T-cell (primary cell): Measurements from ENCODE around the gene SPATA13. TPM values are rescaled to one million over a fixed set of nuclear protein-coding genes. Genes with fewer than 3 reads are reported as not detected.

Experiments used
- ATAC-seq, 4 experiments: fragments of 200-7000 bp in 3 of 4; fragments of 150-1000 bp in 1 of 4; cut with Tn5 transposase; replicated peaks in 1 of 4; 1 replicate in 3 of 4; 2 replicates in 1 of 4; pipeline ENCODE4 v1.10.0; 2021; ENCODE audit warnings: moderate library complexity in 3 of 4, mild to moderate bottlenecking in 2 of 4, moderate number of reproducible peaks in 1 of 4
- CTCF ChIA-PET, 2 donors: fragments of 300-600 bp; sonication (Branson Sonifier 250); formaldehyde crosslinking; loops; one replicate each; lab custom pipeline; 2022; ENCODE audit warnings: antibody characterized with exemption in 2 of 2; lab: Charles Lee
- POLR2A ChIA-PET, 2 donors: fragments of 300-600 bp; sonication (Branson Sonifier 250); formaldehyde crosslinking; loops; one replicate each; lab custom pipeline; 2022; ENCODE audit warnings: antibody characterized with exemption in 2 of 2; lab: Charles Lee
- DNase-seq, 35 experiments: peaks; one replicate each; pipeline versions ENCODE4 v3.0.0 to v3.0.0-alpha.2; 2013 to 2023
- H3K27ac ChIP-seq: one replicate; pipeline ENCODE4 v1.5.1; 2013; ENCODE audit warnings: low read length
- H3K27me3 ChIP-seq, 2 experiments: replicated peaks in 1 of 2; 1 replicate in 1 of 2; 2 replicates in 1 of 2; pipeline versions ENCODE4 v1.6.1 to v1.7.0; 2013; ENCODE audit warnings: low read length in 1 of 2, mixed read lengths in 1 of 2; ENCODE audit not compliant: control insufficient read depth in 2 of 2, insufficient read depth in 2 of 2; ENCODE audit errors: extremely low read depth in 1 of 2
- H3K36me3 ChIP-seq, 2 donors: 1 replicate in 1 of 2; 2 replicates in 1 of 2; pipeline versions ENCODE4 v1.6.1 to v1.7.0; 2013; ENCODE audit warnings: low read length in 1 of 2; ENCODE audit not compliant: control insufficient read depth in 2 of 2, insufficient read depth in 1 of 2; ENCODE audit errors: extremely low read depth in 1 of 2
- H3K4me1 ChIP-seq, 2 experiments: 1 replicate in 1 of 2; 2 replicates in 1 of 2; pipeline versions ENCODE4 v1.6.1 to v1.7.0; 2013; ENCODE audit warnings: low read length in 2 of 2, mixed read lengths in 1 of 2; ENCODE audit not compliant: insufficient read depth in 2 of 2, control insufficient read depth in 1 of 2; ENCODE audit errors: extremely low read depth in 1 of 2
- H3K4me3 ChIP-seq, 2 donors: 1 replicate in 1 of 2; 2 replicates in 1 of 2; pipeline versions ENCODE4 v1.5.1 to v1.7.0; 2013; ENCODE audit warnings: mild to moderate bottlenecking in 2 of 2, low read length in 1 of 2, moderate library complexity in 1 of 2; ENCODE audit not compliant: control insufficient read depth in 1 of 2; ENCODE audit errors: extremely low read depth in 1 of 2
- H3K9me3 ChIP-seq: 2 replicates; pipeline ENCODE4 v1.7.0; 2013
- H3K27ac Mint-ChIP-seq, 2 donors: one replicate each; pipeline ENCODE4 v1.8.0; 2020 to 2021; ENCODE audit warnings: mild to moderate bottlenecking in 2 of 2, mixed read lengths in 2 of 2
- H3K27me3 Mint-ChIP-seq, 2 donors: one replicate each; pipeline ENCODE4 v1.8.0; 2021 to 2022; ENCODE audit warnings: mixed read lengths in 2 of 2
- H3K36me3 Mint-ChIP-seq: one replicate; pipeline ENCODE4 v1.8.0; 2021; ENCODE audit warnings: mixed read lengths
- H3K4me1 Mint-ChIP-seq, 3 donors: one replicate each; pipeline ENCODE4 v1.8.0; 2020 to 2022; ENCODE audit warnings: mixed read lengths in 3 of 3, mild to moderate bottlenecking in 1 of 3
- H3K4me3 Mint-ChIP-seq, 3 donors: one replicate each; pipeline ENCODE4 v1.8.0; 2020 to 2022; ENCODE audit warnings: mild to moderate bottlenecking in 3 of 3, mixed read lengths in 3 of 3, moderate library complexity in 3 of 3
- H3K9me3 Mint-ChIP-seq, 3 donors: one replicate each; pipeline ENCODE4 v1.8.0; 2020 to 2022; ENCODE audit warnings: mixed read lengths in 3 of 3
- WGBS: methylation state at CpG from one replicate; pipeline ENCODE4 v1.1.5; 2013; ENCODE audit warnings: missing lambda C conversion rate; ENCODE audit not compliant: insufficient coverage; 5-methylcytosine and 5-hydroxymethylcytosine counted together
- total RNA-seq, 35 experiments: library from RNA in 6 of 35; stranded (reverse) in 6 of 35; fragments of 120-200 nt in 1 of 35; gene quantifications; one replicate each; pipeline versions ENCODE4 v1.2.1 to v1.2.4 and lab custom pipeline; 2013 to 2026

SPATA13 gene
- total RNA-seq, 5 donors from 2014 or later (not counting 1 experiment from before 2014, with no cell fraction given) = 90.3 to 109 (median 104) TPM

DNA sequence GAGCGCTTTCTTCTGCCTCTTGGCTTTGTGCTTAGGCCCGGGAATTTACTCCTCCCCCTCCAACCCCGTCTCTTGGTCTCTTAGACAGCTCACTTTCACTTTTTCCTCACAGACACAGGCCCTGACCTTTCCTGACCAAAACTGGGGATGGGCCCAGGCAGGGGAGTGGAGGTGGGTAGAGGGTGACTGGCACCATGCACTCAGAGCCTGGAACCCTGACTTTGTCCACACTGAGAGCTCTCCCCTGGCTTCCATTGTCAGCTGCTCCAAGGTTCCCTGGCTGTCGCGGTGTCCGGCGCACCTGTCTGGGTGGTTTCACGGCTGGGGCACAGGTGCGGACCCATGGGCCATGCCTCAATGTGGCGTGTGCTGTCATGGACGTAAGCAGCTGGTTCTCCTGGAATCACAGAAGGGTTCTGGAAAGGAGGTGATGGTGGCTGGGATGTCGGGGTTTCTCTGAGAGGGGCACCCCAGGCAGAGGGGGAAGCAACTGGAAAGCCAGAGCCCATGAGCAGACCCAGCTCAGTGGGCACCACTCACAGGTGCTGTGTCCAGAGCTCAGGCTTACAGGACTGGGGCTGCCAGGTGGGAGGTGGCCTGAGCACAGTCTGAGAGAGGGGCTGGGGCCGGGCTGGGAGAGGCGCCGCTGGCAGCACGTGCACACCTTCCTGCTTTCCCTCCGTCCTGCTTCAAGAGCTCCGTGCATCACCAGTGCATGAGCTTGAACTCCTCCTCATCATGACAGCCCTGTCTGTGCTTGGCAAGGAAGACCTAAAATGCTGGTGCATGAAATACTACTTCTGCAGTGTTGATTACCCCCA lies 120.9 kb downstream of the SPATA13 start:
- ATAC-seq = no peak

DNA sequence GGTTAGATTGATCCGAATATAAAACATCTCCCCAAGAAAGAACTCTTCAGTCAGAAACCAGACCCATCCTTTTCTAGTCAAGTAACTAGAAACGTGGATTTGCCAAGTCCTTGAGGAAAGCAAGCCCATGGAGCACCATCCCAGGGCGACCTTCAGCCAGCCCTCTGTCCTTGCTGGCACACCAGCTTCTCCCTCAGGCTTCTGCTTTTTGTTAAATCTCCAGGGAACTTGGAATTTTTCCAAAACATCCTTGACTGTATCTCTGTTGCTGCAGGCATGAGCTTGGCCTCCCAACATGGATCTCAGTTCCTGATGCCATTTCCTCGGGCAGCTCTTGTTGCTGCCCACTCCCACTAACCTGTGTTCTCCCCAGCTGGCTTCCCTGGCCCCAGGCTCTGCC lies 121.7 kb downstream of the SPATA13 start:
- no peak for DNase-seq
- no peak for ATAC-seq
- 93% methylated on average over 3 of the region's 4 CpGs for WGBS
- Histone ChIP-seq H3K9me3 (no peaks in the 10 kb centered on the region), H3K27ac (no peak overlapping the region), H3K36me3 (peaks cover 22 to 79% of the 10 kb centered on the region in 2 donors), H3K4me1 (peaks cover 13 to 45% of the 10 kb centered on the region in 2 experiments), H3K4me3 (no peak overlapping the region), H3K27me3 (no peaks in the 10 kb centered on the region)
- Mint-ChIP-seq H3K27ac (peak overlapping the region; percentile 44 to 48), H3K9me3 (no peaks in the 10 kb centered on the region), H3K27me3 (no peaks in the 10 kb centered on the region), H3K4me3 (no peak overlapping the region), H3K36me3 (peaks cover 70% of the 10 kb centered on the region), H3K4me1 (peaks cover 51 to 61% (median 54%) of the 10 kb centered on the region in 3 donors)
- ChIA-PET POLR2A (interaction anchor here in 1 of 2 donors (0.6 kb wide), 1 partner anchor 11 kb away, joined by 3 read pairs; no protein-coding TSS in a partner anchor), CTCF (no interaction called here)

More for the DNA sequence above, 120.9 kb downstream of the SPATA13 start:
- Mint-ChIP-seq H3K36me3 (peaks cover 64% of the 10 kb centered on the region), H3K4me3 (no peak overlapping the region), H3K27ac (peak overlapping the region; percentile 71), H3K4me1 (peaks cover 59 to 68% (median 62%) of the 10 kb centered on the region in 3 donors), H3K27me3 (no peaks in the 10 kb centered on the region), H3K9me3 (no peaks in the 10 kb centered on the region)
- H3K4me3 ChIP-seq = no peak overlapping the region
- no peaks in the 10 kb centered on the region for H3K27me3 ChIP-seq
- over 99% methylated on average over 13 of the region's 18 CpGs for WGBS
- H3K27ac ChIP-seq = no peak overlapping the region
- DNase-seq = no peak
- peaks cover 22 to 70% of the 10 kb centered on the region in 2 donors for H3K36me3 ChIP-seq
- ChIA-PET POLR2A (interaction anchor here in 1 of 2 donors (0.5 kb wide), 1 partner anchor 10 kb away, joined by 3 read pairs; no protein-coding TSS in a partner anchor), CTCF (interaction anchor here in 1 of 2 donors (0.5 kb wide), 1 partner anchor 1004 kb away, joined by 6 read pairs; no protein-coding TSS in a partner anchor)
- H3K4me1 ChIP-seq = peaks cover 18 to 52% of the 10 kb centered on the region in 2 experiments
- H3K9me3 ChIP-seq = no peaks in the 10 kb centered on the region

DNA sequence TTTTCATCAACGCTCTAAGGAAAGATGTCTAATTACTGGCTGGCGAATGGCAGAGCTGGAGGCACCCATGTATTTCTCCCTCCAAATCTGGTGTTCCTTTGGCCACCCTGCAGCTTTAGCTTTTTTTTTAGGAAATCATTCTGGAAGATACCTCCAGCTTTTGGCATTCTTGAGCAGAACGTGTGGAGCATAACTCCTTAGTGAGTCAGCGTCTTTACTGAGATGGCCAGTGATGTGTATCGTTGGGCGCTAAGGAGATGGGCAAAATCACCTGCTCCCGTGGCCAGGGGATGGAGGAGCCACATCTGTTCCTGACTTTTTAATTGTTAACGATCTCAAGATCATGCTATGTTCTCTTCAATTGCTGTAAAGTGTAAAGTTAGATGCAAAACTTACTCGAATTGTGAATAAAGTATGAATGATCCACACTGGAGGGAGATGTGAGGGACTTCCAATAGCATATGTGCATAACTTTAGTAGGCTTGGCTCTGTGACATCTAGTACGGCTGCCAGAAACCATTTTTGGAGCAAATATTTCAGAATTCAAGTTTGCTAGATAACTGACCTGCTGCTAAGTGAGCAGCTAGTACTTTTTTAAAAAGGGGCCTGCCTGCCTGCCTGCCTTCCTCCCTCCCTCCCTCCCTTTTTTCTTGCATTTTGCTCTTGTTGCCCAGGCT lies 124.5 kb downstream of the SPATA13 start:
- Mint-ChIP-seq H3K36me3 (peaks cover 75% of the 10 kb centered on the region), H3K27me3 (no peaks in the 10 kb centered on the region), H3K9me3 (no peaks in the 10 kb centered on the region), H3K4me3 (no peak overlapping the region), H3K27ac (peak overlapping the region in 1 of 2 donors; percentile 19), H3K4me1 (peaks cover 23 to 36% (median 30%) of the 10 kb centered on the region in 3 donors)
- POLR2A ChIA-PET = interaction anchor here in 1 of 2 donors (0.9 kb wide), 1 partner anchor 19 kb away, joined by 5 read pairs; no protein-coding TSS in a partner anchor
- Histone ChIP-seq H3K27me3 (no peaks in the 10 kb centered on the region), H3K4me3 (no peak overlapping the region), H3K4me1 (peaks cover 0 to 18% of the 10 kb centered on the region in 2 experiments), H3K9me3 (no peaks in the 10 kb centered on the region), H3K27ac (no peak overlapping the region), H3K36me3 (peaks cover 24 to 97% of the 10 kb centered on the region in 2 donors)
- 94% methylated on average over 10 of the region's 10 CpGs for WGBS
- ATAC-seq = no peak
- CTCF ChIA-PET = interaction anchor here (0.6 to 1.4 kb wide), 2 partner anchors 57 to 772 kb away, joined by 3 to 5 read pairs; no protein-coding TSS in a partner anchor
- DNase-seq = no peak

DNA sequence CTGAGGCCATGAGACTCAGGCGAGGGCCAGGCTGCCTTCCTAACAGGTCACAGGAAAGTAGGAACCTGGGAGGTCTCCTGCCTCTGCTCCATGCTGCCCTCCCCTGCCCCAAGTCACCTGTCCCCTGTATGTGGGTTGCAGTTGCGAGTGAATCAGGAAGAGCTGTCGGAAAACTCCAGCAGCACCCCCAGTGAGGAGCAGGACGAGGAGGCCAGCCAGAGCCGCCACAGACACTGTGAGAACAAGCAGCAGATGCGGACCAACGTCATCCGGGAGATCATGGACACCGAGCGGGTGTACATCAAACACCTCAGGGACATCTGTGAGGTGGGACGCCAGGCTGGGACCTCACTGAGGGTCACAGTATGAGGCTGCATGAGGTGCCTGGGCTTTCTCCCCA lies 126.1 kb downstream of the SPATA13 start:
- no peak overlapping the region for H3K4me3 Mint-ChIP-seq
- ChIA-PET POLR2A (interaction anchor here in 1 of 2 donors (0.6 kb wide), 1 partner anchor 12 kb away, joined by 5 read pairs; no protein-coding TSS in a partner anchor), CTCF (no interaction called here)
- H3K4me1 ChIP-seq = peaks cover 0 to 5% of the 10 kb centered on the region in 2 experiments
- H3K9me3 ChIP-seq = no peaks in the 10 kb centered on the region
- DNase-seq (no peak), ATAC-seq (no peak)
- H3K27ac Mint-ChIP-seq = no peak overlapping the region
- peaks cover 25 to 97% of the 10 kb centered on the region in 2 donors for H3K36me3 ChIP-seq
- 97% methylated on average over 9 of the region's 11 CpGs for WGBS
- peaks cover 13 to 21% (median 16%) of the 10 kb centered on the region in 3 donors for H3K4me1 Mint-ChIP-seq
- H3K4me3 ChIP-seq = no peak overlapping the region
- peaks cover 72% of the 10 kb centered on the region for H3K36me3 Mint-ChIP-seq
- H3K27ac ChIP-seq = no peak overlapping the region
- no peaks in the 10 kb centered on the region for H3K27me3 Mint-ChIP-seq
- H3K9me3 Mint-ChIP-seq = no peaks in the 10 kb centered on the region
- H3K27me3 ChIP-seq = no peaks in the 10 kb centered on the region

DNA sequence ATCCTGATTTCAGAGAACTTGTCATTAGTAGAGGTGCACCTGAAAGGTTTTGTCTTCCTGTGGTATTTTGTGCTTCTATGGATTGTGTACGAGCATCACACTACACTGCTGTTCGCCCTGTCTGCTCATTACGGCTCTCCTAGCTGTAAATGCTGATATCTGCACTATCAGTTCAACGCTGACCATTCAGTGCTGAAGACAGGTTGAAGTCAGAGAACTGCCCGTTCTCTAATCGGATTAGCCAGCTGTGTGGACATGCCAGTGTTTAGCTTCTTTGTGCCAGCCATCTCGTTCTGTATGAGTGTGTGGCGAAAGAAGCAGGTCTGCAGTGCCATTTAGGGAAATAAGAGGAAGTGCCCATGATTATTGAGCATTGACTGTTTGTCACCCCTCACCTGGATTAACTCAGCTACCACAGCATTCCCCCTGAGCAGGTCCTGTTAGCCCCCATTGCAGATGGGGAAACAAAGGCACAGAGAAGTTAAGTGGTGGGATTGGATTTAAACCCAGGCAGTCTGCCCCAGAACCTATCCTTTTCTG lies 127.3 kb downstream of the SPATA13 start:
- peaks cover 22 to 95% of the 10 kb centered on the region in 2 donors for H3K36me3 ChIP-seq
- ChIA-PET CTCF (interaction anchor here in 1 of 2 donors (0.5 kb wide), 1 partner anchor 859 kb away, joined by 3 read pairs; no protein-coding TSS in a partner anchor), POLR2A (interaction anchor here in 1 of 2 donors (0.6 kb wide), 1 partner anchor 17 kb away, joined by 3 read pairs; no protein-coding TSS in a partner anchor)
- Mint-ChIP-seq H3K9me3 (no peaks in the 10 kb centered on the region), H3K4me3 (no peak overlapping the region), H3K36me3 (peaks cover 69% of the 10 kb centered on the region), H3K27ac (no peak overlapping the region), H3K27me3 (no peaks in the 10 kb centered on the region), H3K4me1 (peaks cover 5 to 10% (median 6%) of the 10 kb centered on the region in 3 donors)
- H3K27ac ChIP-seq = no peak overlapping the region
- ATAC-seq (no peak), DNase-seq (no peak)
- H3K4me3 ChIP-seq = no peak overlapping the region
- H3K4me1 ChIP-seq = no peaks in the 10 kb centered on the region
- H3K9me3 ChIP-seq = no peaks in the 10 kb centered on the region
- no peaks in the 10 kb centered on the region for H3K27me3 ChIP-seq
- WGBS = 100% methylated on average over 6 of the region's 8 CpGs
